Measurements from ENCODE around the gene TRAM2. TPM values are rescaled to one million over a fixed set of nuclear protein-coding genes. Genes with fewer than 3 reads are reported as not detected.

The TRAM2 gene
- total and polyA plus RNA-seq, 2 of the 8 experiments (the other 6 are each of a cell fraction or from before 2014, with no cell fraction given), result 9.0 to 21.4 TPM

DNA sequence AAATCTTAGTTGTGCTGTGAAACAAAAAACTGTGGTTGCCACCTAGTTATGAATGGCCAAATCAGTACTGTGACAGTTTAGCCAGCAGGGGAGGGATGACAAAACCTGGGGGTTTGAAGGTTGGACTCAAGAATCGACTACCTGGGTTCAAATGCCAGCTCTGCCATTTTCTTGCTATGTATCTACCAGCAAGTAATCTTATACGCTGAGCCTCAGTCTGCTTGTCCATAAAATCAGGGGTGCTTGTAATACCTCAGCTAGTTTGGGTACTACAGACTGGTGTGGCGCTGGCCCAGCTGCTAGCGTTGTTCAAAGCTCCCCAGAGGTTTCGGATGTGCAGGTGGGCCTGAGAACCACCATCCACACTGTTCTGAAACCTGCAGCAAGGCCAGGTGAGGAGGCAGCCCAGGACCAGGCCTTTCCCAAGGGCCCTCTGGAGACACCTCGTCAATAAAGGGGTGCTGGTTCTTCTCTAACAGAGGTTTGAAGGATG lies 40.4 kb downstream of the TRAM2 start:
- Histone ChIP-seq H4K91ac (replicated peaks; ENCODE audit: insufficient read length, low read length) (no peak overlapping the region), H3K18ac (ENCODE audit: extremely low read depth, low read length) (no peak overlapping the region), H4K20me1 (replicated peaks in 1 of 2; ENCODE audit: control insufficient read depth in 1 of 2, insufficient read depth in 2 of 2, low read length in 2 of 2) (no peaks in the 10 kb centered on the region), H2BK20ac (ENCODE audit: low read length) (0 out of 2 replicates have a peak overlapping the region, but pooled peaks have one; percentile 7), H3K4ac (replicated peaks; ENCODE audit: insufficient read length, low read depth, low read length) (no peak overlapping the region), H3K4me1 (replicated peaks in 1 of 4; ENCODE audit: control insufficient read depth in 3 of 4, insufficient read depth in 4 of 4, low read length in 3 of 4) (peaks cover 2 to 11% (median 7%) of the 10 kb centered on the region in 4 experiments; a peak in 5 of 7 replicates), H3K4me2 (ENCODE audit: insufficient read depth in 1 of 2, low read depth in 2 of 2, low read length in 2 of 2) (0 out of 4 replicates have a peak overlapping the region, but pooled peaks of 1 of the 2 experiments have one; percentile 8), H3K9ac (replicated peaks in 1 of 4; ENCODE audit: extremely low read depth in 1 of 4, low read depth in 3 of 4, low read length in 3 of 4) (no peak overlapping the region), H3K79me2 (ENCODE audit: control insufficient read depth in 1 of 2, insufficient read depth in 2 of 2, low read length in 2 of 2) (peaks cover 0 to 9% of the 10 kb centered on the region in 2 experiments; a peak in 3 of 4 replicates), H4K8ac (ENCODE audit: extremely low read depth, insufficient read depth, low read length) (no peak overlapping the region), H2BK5ac (ENCODE audit: low read depth, low read length) (0 out of 2 replicates have a peak overlapping the region, but pooled peaks have one; percentile 11), H3K27ac (ENCODE audit: low read depth, low read length) (no peak overlapping the region), H3K4me3 (ENCODE audit: extremely low read depth in 1 of 4, insufficient read depth in 2 of 4, low read depth in 3 of 4, low read length in 4 of 4) (no peak overlapping the region), H3K23ac (ENCODE audit: insufficient read length) (no peak overlapping the region), H3K36me3 (ENCODE audit: control insufficient read depth in 2 of 4, insufficient read depth in 4 of 4, low read length in 3 of 4) (peaks cover 0 to 4% (median 2%) of the 10 kb centered on the region in 4 experiments; a peak in 1 of 8 replicates), H2BK15ac (ENCODE audit: low read length) (0 out of 2 replicates have a peak overlapping the region, but pooled peaks have one; percentile 66), H3K27me3 (replicated peaks in 1 of 4; ENCODE audit: control insufficient read depth in 3 of 4, extremely low read depth in 1 of 4, insufficient read depth in 3 of 4, low read length in 3 of 4) (no peaks in the 10 kb centered on the region), H2BK12ac (ENCODE audit: low read depth, low read length) (no peak overlapping the region), H3K14ac (ENCODE audit: insufficient read length) (no peak overlapping the region), H2AFZ (ENCODE audit: low read length) (no peak overlapping the region), H2AK5ac (ENCODE audit: low read depth, low read length) (no peak overlapping the region), H3K23me2 (ENCODE audit: low read depth, low read length) (no peaks in the 10 kb centered on the region), H3K9me3 (ENCODE audit: insufficient read depth in 2 of 2, low read depth in 1 of 2, low read length in 1 of 2) (no peaks in the 10 kb centered on the region), H3K56ac (replicated peaks; ENCODE audit: insufficient read length, low read depth, low read length) (no peak overlapping the region), H2BK120ac (replicated peaks; ENCODE audit: low read depth, low read length) (no peak overlapping the region), H4K5ac (ENCODE audit: insufficient read length, low read depth, low read length) (no peak overlapping the region), H3K79me1 (ENCODE audit: low read depth, low read length) (0 out of 2 replicates have a peak, but pooled peaks cover 2% of the 10 kb centered on the region)
- WGBS, 2 experiments (ENCODE audit: extremely low coverage in 1 of 2, insufficient coverage in 1 of 2, insufficient read length in 1 of 2, insufficient replicate concordance in 2 of 2, low coverage in 1 of 2, low lambda C conversion rate in 2 of 2, missing lambda C conversion rate in 1 of 2), result 96% methylated on average over 6 of the region's 6 CpGs; no CpG with 5 or more reads in 1 of the 2 experiments
- CTCF ChIA-PET (ENCODE audit: partially characterized antibody), result interaction anchor here (0.6 to 7.7 kb wide), 11 partner anchors 9 to 406 kb away, joined by 3 to 49 read pairs (median 4); no protein-coding TSS in a partner anchor
- FAIRE-seq, result no peak
- POLR2A ChIA-PET (ENCODE audit: partially characterized antibody), result interaction anchor here (1.2 to 2.0 kb wide), 3 partner anchors 9 to 41 kb away, joined by 4 to 5 read pairs (median 4); partner anchors contain the start of gene TRAM2
- no peak for DNase-seq (ENCODE audit: low read depth in 1 of 2, low spot score in 2 of 2)
- no peak for TF ChIP-seq CHD1 (IDR thresholded peaks at IDR 0.05; ENCODE audit: low read depth, low read length)
- no peak for TF ChIP-seq SIX5 (IDR thresholded peaks at IDR 0.05; ENCODE audit: low read depth, low read length)
- no peak for TF ChIP-seq NRF1 (IDR thresholded peaks at IDR 0.05; ENCODE audit: low read depth, low read length)
